Measurements from ENCODE around the gene CRLF3.

CRLF3 gene

GRCh38 chr17:30840771-30841170, 16.3 kb upstream of the CRLF3 start:
- no peak for DNase-seq (ENCODE audit: low spot score)
- in situ Hi-C loops (cut with MboI; ENCODE audit: low pct_unique_long_range_greater_than_20kb, low sequenced_read_pairs, unreplicated experiment), result loop anchor here (25.0 kb wide), 1 partner anchor 353 kb away; the partner anchor contains the start of gene GOSR1
- TF ChIP-seq CTCF (IDR thresholded peaks at IDR 0.05; ENCODE audit: extremely low read depth, insufficient read depth, missing control alignments), result no peak

- TF ChIP-seq CTCF (IDR thresholded peaks at IDR 0.05; ENCODE audit: extremely low read depth, insufficient read depth, missing control alignments), result no peak
- no peak for DNase-seq (ENCODE audit: low spot score)
- in situ Hi-C loops (cut with MboI; ENCODE audit: low pct_unique_long_range_greater_than_20kb, low sequenced_read_pairs, unreplicated experiment), result loop anchor here (25.0 kb wide), 1 partner anchor 351 kb away; the partner anchor contains the start of gene GOSR1
Observed at GRCh38 chr17:30838202-30838807, 13.8 kb upstream of the CRLF3 start.

GRCh38 chr17:30832438-30833124, 8.1 kb upstream of the CRLF3 start:
- no peak for DNase-seq (ENCODE audit: low spot score)
- TF ChIP-seq CTCF (IDR thresholded peaks at IDR 0.05; ENCODE audit: extremely low read depth, insufficient read depth, missing control alignments), result no peak
- in situ Hi-C loops (cut with MboI; ENCODE audit: low pct_unique_long_range_greater_than_20kb, low sequenced_read_pairs, unreplicated experiment), result loop anchor here (25.0 kb wide), 1 partner anchor 345 kb away; the partner anchor contains the start of gene GOSR1

GRCh38 chr17:30831663-30832437, 7.4 kb upstream of the CRLF3 start, which contains the start of gene ATAD5:
TSS of gene ATAD5 (plus strand) at chr17:30831966. CDS start at chr17:30832348, 382 bp downstream.
- DNase-seq (ENCODE audit: low spot score), result peak; percentile 88
- TF ChIP-seq CTCF (IDR thresholded peaks at IDR 0.05; ENCODE audit: extremely low read depth, insufficient read depth, missing control alignments), result no peak
- in situ Hi-C loops (cut with MboI; ENCODE audit: low pct_unique_long_range_greater_than_20kb, low sequenced_read_pairs, unreplicated experiment), result loop anchor here (25.0 kb wide), 1 partner anchor 345 kb away; the partner anchor contains the start of gene GOSR1

- in situ Hi-C loops (cut with MboI; ENCODE audit: low pct_unique_long_range_greater_than_20kb, low sequenced_read_pairs, unreplicated experiment), result loop anchor here (25.0 kb wide), 1 partner anchor 344 kb away; the partner anchor contains the start of gene GOSR1
- no peak for TF ChIP-seq CTCF (IDR thresholded peaks at IDR 0.05; ENCODE audit: extremely low read depth, insufficient read depth, missing control alignments)
- DNase-seq (ENCODE audit: low spot score), result peak; percentile 38
Observed at GRCh38 chr17:30831257-30831656, 6.8 kb upstream of the CRLF3 start.

- DNase-seq (ENCODE audit: low spot score), result no peak
- in situ Hi-C loops (cut with MboI; ENCODE audit: low pct_unique_long_range_greater_than_20kb, low sequenced_read_pairs, unreplicated experiment), result loop anchor here (25.0 kb wide), 1 partner anchor 342 kb away; the partner anchor contains the start of gene GOSR1
- TF ChIP-seq CTCF (IDR thresholded peaks at IDR 0.05; ENCODE audit: extremely low read depth, insufficient read depth, missing control alignments), result no peak
Observed at GRCh38 chr17:30829022-30829421, 4.5 kb upstream of the CRLF3 start.
